SK-N-SH (cell line): ENCODE measurements around the gene LTK. TPM values are rescaled to one million over a fixed set of nuclear protein-coding genes. Genes with fewer than 3 reads are reported as not detected.

Experiments
- CTCF ChIA-PET: fragments of 300-600, 350-600 bp; formaldehyde crosslinking; extraction: SDS; loops from one replicate; lab custom pipeline; 2021; lab: Yijun Ruan, JAX
- POLR2A ChIA-PET: fragments of 350-600 bp; sonication (Branson Sonifier 250); formaldehyde crosslinking; extraction: SDS; loops from one replicate; lab custom pipeline; 2020; ENCODE audit warnings: antibody characterized with exemption, inconsistent platforms; lab: Yijun Ruan, JAX
- DNase-seq: peaks from one replicate; pipeline ENCODE4 v3.0.0; 2012
- H2AFZ ChIP-seq: fragments of 200-600 bp; sonication (generic); 2 replicates; pipeline ENCODE4 v1.8.1; 2016; ENCODE audit warnings: antibody characterized with exemption, mild to moderate bottlenecking, low read depth
- H3F3A ChIP-seq: fragments of 200-600 bp; sonication (generic); replicated peaks from 2 replicates; pipeline ENCODE3; 2016; ENCODE audit warnings: antibody characterized with exemption, mild to moderate bottlenecking; ENCODE audit not compliant: insufficient read depth
- H3K27ac ChIP-seq, 2 experiments: fragments of 200-500 bp in 1 of 2; fragments of 200-600 bp in 1 of 2; sonication (Bioruptor generic) in 1 of 2; sonication (generic), shearing (Covaris generic) in 1 of 2; 2 replicates each; pipeline versions ENCODE4 v1.5.1 to v1.6.1; 2014 to 2016; ENCODE audit warnings: low read depth in 2 of 2, inconsistent platforms in 1 of 2, low read length in 1 of 2, mild to moderate bottlenecking in 1 of 2, mixed read lengths in 1 of 2
- H3K27me3 ChIP-seq: fragments of 200-600 bp; sonication (generic), shearing (Covaris generic); 2 replicates; pipeline ENCODE4 v1.6.1; 2016; ENCODE audit warnings: mixed run types; ENCODE audit not compliant: insufficient read depth
- H3K36me3 ChIP-seq, 2 experiments: fragments of 200-500 bp in 1 of 2; fragments of 200-600 bp in 1 of 2; sonication (Bioruptor generic) in 1 of 2; sonication (generic) in 1 of 2; replicated peaks in 1 of 2; 2 replicates each; pipeline versions ENCODE3 to v1.5.1; 2014 to 2016; ENCODE audit warnings: low read length in 1 of 2, mild to moderate bottlenecking in 1 of 2; ENCODE audit not compliant: insufficient read depth in 2 of 2, control insufficient read depth in 1 of 2
- H3K4me1 ChIP-seq, 2 experiments: fragments of 200-500 bp in 1 of 2; fragments of 200-600 bp in 1 of 2; sonication (Bioruptor generic) in 1 of 2; sonication (generic), shearing (Covaris generic) in 1 of 2; 2 replicates each; pipeline versions ENCODE4 v1.5.1 to v1.6.1; 2014 to 2016; ENCODE audit warnings: low read depth in 1 of 2, low read length in 1 of 2, mixed run types in 1 of 2; ENCODE audit not compliant: insufficient read depth in 2 of 2, control insufficient read depth in 1 of 2
- H3K4me2 ChIP-seq: fragments of 200-600 bp; sonication (generic), shearing (Covaris generic); 2 replicates; pipeline ENCODE4 v1.6.1; 2017; ENCODE audit warnings: mixed run types
- H3K4me3 ChIP-seq, 2 experiments: fragments of 200-500 bp in 1 of 2; fragments of 200-600 bp in 1 of 2; sonication (Bioruptor generic) in 1 of 2; sonication (generic), shearing (Covaris generic) in 1 of 2; 2 replicates each; pipeline versions ENCODE4 v1.5.1 to v1.8.1; 2014 to 2016; ENCODE audit warnings: low read depth in 2 of 2, inconsistent platforms in 1 of 2, low read length in 1 of 2, mild to moderate bottlenecking in 1 of 2, mixed read lengths in 1 of 2, moderate library complexity in 1 of 2
- H3K79me2 ChIP-seq: fragments of 200-600 bp; sonication (generic); 2 replicates; pipeline ENCODE4 v1.8.1; 2017; ENCODE audit warnings: mild to moderate bottlenecking; ENCODE audit not compliant: insufficient read depth
- H3K9ac ChIP-seq: fragments of 200-600 bp; sonication (generic); 2 replicates; pipeline ENCODE4 v1.6.1; 2017; ENCODE audit warnings: mixed run types
- H3K9me2 ChIP-seq: fragments of 200-600 bp; sonication (generic); 2 replicates; pipeline ENCODE4 v1.6.1; 2017; ENCODE audit warnings: mixed run types
- H3K9me3 ChIP-seq: fragments of 200-600 bp; sonication (generic); 2 replicates; pipeline ENCODE4 v1.6.1; 2017; ENCODE audit warnings: mixed run types, mild to moderate bottlenecking, moderate library complexity
- H4K20me1 ChIP-seq: fragments of 200-600 bp; sonication (generic); 2 replicates; pipeline ENCODE4 v1.6.1; 2017; ENCODE audit warnings: mild to moderate bottlenecking, mixed run types; ENCODE audit not compliant: insufficient read depth
- ELF1 ChIP-seq: IDR thresholded peaks from 2 replicates; pipeline ENCODE4 v1.4.0; 2012
- EP300 ChIP-seq, 2 experiments: IDR thresholded peaks; 2 replicates each; pipeline versions ENCODE4 v1.4.0 to v1.6.1; 2012; ENCODE audit warnings: borderline replicate concordance in 1 of 2, low read depth in 1 of 2, low read length in 1 of 2
- FOSL2 ChIP-seq: IDR thresholded peaks from 2 replicates; pipeline ENCODE4 v1.4.0; 2012; ENCODE audit warnings: low read depth, mild to moderate bottlenecking, moderate library complexity, borderline replicate concordance
- FOXJ3 ChIP-seq: sonication (generic); formaldehyde crosslinking; IDR thresholded peaks from 2 replicates; pipeline ENCODE4 v1.5.1; 2020; ENCODE audit warnings: mild to moderate bottlenecking, missing genetic modification reagents
- JUND ChIP-seq: IDR thresholded peaks from 2 replicates; pipeline ENCODE4 v1.4.0; 2012
- MEF2A ChIP-seq: IDR thresholded peaks from 2 replicates; pipeline ENCODE4 v1.4.0; 2012; ENCODE audit warnings: low read depth, borderline replicate concordance
- MXI1 ChIP-seq: IDR thresholded peaks from 2 replicates; pipeline ENCODE4 v1.6.1; 2012; ENCODE audit warnings: mild to moderate bottlenecking, low read depth, low read length, improper control_type of control experiment
- NFIC ChIP-seq: IDR thresholded peaks from 2 replicates; pipeline ENCODE4 v1.4.0; 2012; ENCODE audit warnings: borderline replicate concordance
- NRF1 ChIP-seq: IDR thresholded peaks from 2 replicates; pipeline ENCODE4 v1.6.1; 2012; ENCODE audit warnings: low read depth, mild to moderate bottlenecking, low read length
- RAD21 ChIP-seq: IDR thresholded peaks from 2 replicates; pipeline ENCODE4 v1.6.1; 2012; ENCODE audit warnings: mild to moderate bottlenecking, low read length
- RCOR1 ChIP-seq: fragments of 150-350 bp; IDR thresholded peaks from 2 replicates; pipeline ENCODE4 v1.6.1; 2017; ENCODE audit warnings: antibody characterized with exemption, low read length
- SIN3A ChIP-seq: IDR thresholded peaks from 2 replicates; pipeline ENCODE4 v1.6.1; 2012; ENCODE audit warnings: low read depth, mild to moderate bottlenecking, low read length, moderate library complexity, borderline replicate concordance
- SMC3 ChIP-seq: IDR thresholded peaks from 2 replicates; pipeline ENCODE4 v1.6.1; 2012; ENCODE audit warnings: low read depth, low read length, improper control_type of control experiment
- TEAD4 ChIP-seq: IDR thresholded peaks from 2 replicates; pipeline ENCODE4 v1.4.0; 2012; ENCODE audit warnings: mild to moderate bottlenecking, borderline replicate concordance; ENCODE audit not compliant: insufficient read depth
- YY1 ChIP-seq: IDR thresholded peaks from 2 replicates; pipeline ENCODE4 v1.4.0; 2012; ENCODE audit warnings: low read depth, mild to moderate bottlenecking
- WGBS: methylation state at CpG from one replicate; pipeline ENCODE4 v1.1.6; 2017; ENCODE audit warnings: low lambda C conversion rate; 5-methylcytosine and 5-hydroxymethylcytosine counted together
- polyA plus RNA-seq, 3 experiments: library from polyadenylated mRNA; depleted of rRNA; stranded (reverse); fragments of >200 nt; gene quantifications; 2 replicates each; pipeline ENCODE4 v1.2.3, GENCODE V29; 2012
- TF ChIP-seq, protein P1 (sequence below): IDR thresholded peaks from 2 replicates; pipeline ENCODE4; 2012
- TF ChIP-seq, protein P2 (sequence below): fragments of 150-350 bp; IDR thresholded peaks from 2 replicates; pipeline ENCODE4 v1.6.1; 2016; ENCODE audit warnings: mild to moderate bottlenecking, low read depth, low read length
- TF ChIP-seq, protein P3 (sequence below): fragments of 200-600 bp; sonication (generic); IDR thresholded peaks from 2 replicates; pipeline ENCODE4 v1.6.1; 2017; ENCODE audit warnings: antibody characterized with exemption, mild to moderate bottlenecking, moderate library complexity
- TF ChIP-seq, protein P4 (sequence below): IDR thresholded peaks from 2 replicates; pipeline ENCODE4 v1.4.0; 2012; ENCODE audit warnings: low read depth

LTK gene
- polyA plus RNA-seq, 1 of the 3 experiments (the other 2 are of a cell fraction): 0.07 TPM

DNA sequence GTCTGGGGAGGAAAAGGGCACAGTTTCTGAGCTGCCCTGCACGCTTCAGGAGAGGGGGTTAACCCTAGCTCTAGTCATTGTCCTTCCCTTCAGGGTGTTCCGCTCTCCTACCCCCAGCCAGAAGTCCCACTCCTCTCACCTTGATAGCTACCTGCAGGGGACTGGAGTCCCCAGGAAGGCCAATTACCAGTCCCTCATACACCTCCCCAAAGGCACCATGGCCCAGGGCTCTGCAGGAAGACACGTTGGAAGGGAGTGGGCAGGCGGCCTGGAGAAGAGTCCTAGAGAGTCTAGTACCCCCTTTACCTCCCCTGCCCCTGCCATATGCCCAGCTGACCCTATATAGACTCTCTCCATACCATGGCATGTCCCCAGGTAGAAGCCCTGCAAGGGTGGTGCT is 7.9 kb downstream of the LTK start:
- ChIA-PET POLR2A (no interaction called here), CTCF (interaction anchor here (1.1 kb wide), 1 partner anchor 40 kb away, joined by 4 read pairs; no protein-coding TSS in a partner anchor)
- Histone ChIP-seq H3K4me3 (no peak overlapping the region), H4K20me1 (no peaks in the 10 kb centered on the region), H3K9me2 (no peaks in the 10 kb centered on the region), H3K36me3 (no peaks in the 10 kb centered on the region), H3F3A (no peaks in the 10 kb centered on the region), H3K9ac (no peak overlapping the region), H3K9me3 (no peaks in the 10 kb centered on the region), H3K27ac (no peak overlapping the region), H3K79me2 (no peaks in the 10 kb centered on the region), H3K4me1 (peaks cover 0 to 10% of the 10 kb centered on the region in 2 experiments; a peak in 1 of 4 replicates), H3K4me2 (no peak overlapping the region), H2AFZ (no peak overlapping the region), H3K27me3 (no peaks in the 10 kb centered on the region; the same call in 1 of the 2 replicates)
- WGBS: 84% methylated on average over 3 of the region's 4 CpGs
- no peak for DNase-seq
- TF ChIP-seq NRF1: no peak
- TF ChIP-seq EP300 (IDR thresholded peaks at IDR 0.05; ENCODE audit: borderline replicate concordance in 1 of 2, low read depth in 1 of 2, low read length in 1 of 2): no peak
- TF ChIP-seq, protein P1, sequence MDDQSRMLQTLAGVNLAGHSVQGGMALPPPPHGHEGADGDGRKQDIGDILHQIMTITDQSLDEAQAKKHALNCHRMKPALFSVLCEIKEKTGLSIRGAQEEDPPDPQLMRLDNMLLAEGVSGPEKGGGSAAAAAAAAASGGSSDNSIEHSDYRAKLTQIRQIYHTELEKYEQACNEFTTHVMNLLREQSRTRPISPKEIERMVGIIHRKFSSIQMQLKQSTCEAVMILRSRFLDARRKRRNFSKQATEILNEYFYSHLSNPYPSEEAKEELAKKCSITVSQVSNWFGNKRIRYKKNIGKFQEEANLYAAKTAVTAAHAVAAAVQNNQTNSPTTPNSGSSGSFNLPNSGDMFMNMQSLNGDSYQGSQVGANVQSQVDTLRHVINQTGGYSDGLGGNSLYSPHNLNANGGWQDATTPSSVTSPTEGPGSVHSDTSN: no peak
- TF ChIP-seq ELF1: no peak
- TF ChIP-seq MXI1: no peak
- TF ChIP-seq TEAD4: no peak
- TF ChIP-seq RCOR1: no peak
- TF ChIP-seq NFIC: no peak
- TF ChIP-seq SIN3A: no peak
- no peak for TF ChIP-seq FOSL2

DNA sequence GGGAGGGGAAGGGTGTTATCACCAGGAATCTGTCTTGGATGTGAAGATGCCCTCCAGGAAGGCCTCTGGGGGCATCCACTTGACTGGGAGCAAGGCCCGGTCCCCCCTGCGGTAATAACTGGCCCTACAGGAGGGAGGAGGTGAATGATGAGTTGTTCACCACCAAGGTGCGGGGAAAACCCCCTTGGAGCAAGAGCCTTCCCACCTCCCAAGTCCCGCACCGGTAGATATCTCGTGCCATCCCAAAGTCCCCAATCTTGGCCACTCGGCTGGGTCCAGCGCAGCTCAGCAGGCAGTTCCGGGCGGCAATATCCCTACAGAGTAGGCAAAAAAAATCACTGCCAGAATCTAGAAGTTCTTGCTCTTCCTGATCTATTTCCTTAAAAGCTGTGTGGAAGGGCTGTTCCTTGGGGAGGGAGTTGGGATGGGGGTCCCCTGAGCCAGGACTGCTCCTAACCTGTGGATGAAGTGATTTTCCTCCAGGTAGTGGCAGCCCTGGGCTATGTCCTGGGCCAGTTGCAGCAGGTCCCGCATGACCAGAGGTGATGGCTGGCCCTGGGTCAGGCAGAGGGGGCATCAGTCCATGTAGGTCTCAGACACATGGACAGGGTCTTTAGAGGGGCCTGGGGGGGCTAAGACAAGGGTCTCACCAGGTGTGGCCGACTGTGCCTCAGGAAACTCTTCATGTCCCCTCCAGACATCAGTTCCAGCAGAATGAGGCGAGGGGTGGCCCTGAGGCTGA is 8.7 kb downstream of the LTK start:
- H3K4me1 ChIP-seq: peaks cover 0 to 10% of the 10 kb centered on the region in 2 experiments; a peak in 1 of 4 replicates
- H4K20me1 ChIP-seq: no peaks in the 10 kb centered on the region
- H3K27me3 ChIP-seq: no peaks in the 10 kb centered on the region; the same call in 1 of the 2 replicates
- POLR2A ChIA-PET: no interaction called here
- no peak for DNase-seq
- H3K9me3 ChIP-seq: no peaks in the 10 kb centered on the region
- H3K4me3 ChIP-seq: no peak overlapping the region
- H3K36me3 ChIP-seq: no peaks in the 10 kb centered on the region
- CTCF ChIA-PET: interaction anchor here (1.1 to 1.5 kb wide), 2 partner anchors 39 kb away, joined by 4 to 5 read pairs; no protein-coding TSS in a partner anchor
- no peak overlapping the region for H3K27ac ChIP-seq
- H2AFZ ChIP-seq: no peak overlapping the region
- H3K9ac ChIP-seq: no peak overlapping the region
- TF ChIP-seq FOXJ3 (CRISPR knock-in tag) (no peak), SMC3 (no peak), YY1 (no peak), RAD21 (no peak), NFIC (no peak), NRF1 (no peak), MEF2A (no peak), ELF1 (no peak), JUND (no peak), SIN3A (no peak)
- TF ChIP-seq, protein P2, sequence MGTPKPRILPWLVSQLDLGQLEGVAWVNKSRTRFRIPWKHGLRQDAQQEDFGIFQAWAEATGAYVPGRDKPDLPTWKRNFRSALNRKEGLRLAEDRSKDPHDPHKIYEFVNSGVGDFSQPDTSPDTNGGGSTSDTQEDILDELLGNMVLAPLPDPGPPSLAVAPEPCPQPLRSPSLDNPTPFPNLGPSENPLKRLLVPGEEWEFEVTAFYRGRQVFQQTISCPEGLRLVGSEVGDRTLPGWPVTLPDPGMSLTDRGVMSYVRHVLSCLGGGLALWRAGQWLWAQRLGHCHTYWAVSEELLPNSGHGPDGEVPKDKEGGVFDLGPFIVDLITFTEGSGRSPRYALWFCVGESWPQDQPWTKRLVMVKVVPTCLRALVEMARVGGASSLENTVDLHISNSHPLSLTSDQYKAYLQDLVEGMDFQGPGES: no peak
- TF ChIP-seq, protein P1: no peak
- TF ChIP-seq, protein P3, sequence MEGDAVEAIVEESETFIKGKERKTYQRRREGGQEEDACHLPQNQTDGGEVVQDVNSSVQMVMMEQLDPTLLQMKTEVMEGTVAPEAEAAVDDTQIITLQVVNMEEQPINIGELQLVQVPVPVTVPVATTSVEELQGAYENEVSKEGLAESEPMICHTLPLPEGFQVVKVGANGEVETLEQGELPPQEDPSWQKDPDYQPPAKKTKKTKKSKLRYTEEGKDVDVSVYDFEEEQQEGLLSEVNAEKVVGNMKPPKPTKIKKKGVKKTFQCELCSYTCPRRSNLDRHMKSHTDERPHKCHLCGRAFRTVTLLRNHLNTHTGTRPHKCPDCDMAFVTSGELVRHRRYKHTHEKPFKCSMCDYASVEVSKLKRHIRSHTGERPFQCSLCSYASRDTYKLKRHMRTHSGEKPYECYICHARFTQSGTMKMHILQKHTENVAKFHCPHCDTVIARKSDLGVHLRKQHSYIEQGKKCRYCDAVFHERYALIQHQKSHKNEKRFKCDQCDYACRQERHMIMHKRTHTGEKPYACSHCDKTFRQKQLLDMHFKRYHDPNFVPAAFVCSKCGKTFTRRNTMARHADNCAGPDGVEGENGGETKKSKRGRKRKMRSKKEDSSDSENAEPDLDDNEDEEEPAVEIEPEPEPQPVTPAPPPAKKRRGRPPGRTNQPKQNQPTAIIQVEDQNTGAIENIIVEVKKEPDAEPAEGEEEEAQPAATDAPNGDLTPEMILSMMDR: no peak
- TF ChIP-seq, protein P4, sequence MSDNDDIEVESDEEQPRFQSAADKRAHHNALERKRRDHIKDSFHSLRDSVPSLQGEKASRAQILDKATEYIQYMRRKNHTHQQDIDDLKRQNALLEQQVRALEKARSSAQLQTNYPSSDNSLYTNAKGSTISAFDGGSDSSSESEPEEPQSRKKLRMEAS: no peak
- no peaks in the 10 kb centered on the region for H3K9me2 ChIP-seq
- H3F3A ChIP-seq: no peaks in the 10 kb centered on the region
- H3K79me2 ChIP-seq: no peaks in the 10 kb centered on the region
- H3K4me2 ChIP-seq: no peak overlapping the region
- 88% methylated on average over 6 of the region's 13 CpGs for WGBS
